OCI-LY7 (cell line): Measurements from ENCODE around the gene INO80D. TPM values are rescaled to one million over a fixed set of nuclear protein-coding genes. Genes with fewer than 3 reads are reported as not detected.

Experiments used
- BruUV-seq: library from RNA; stranded (reverse); fragments of 400-500 nt; replicated peaks from 2 replicates; lab custom pipeline; 2021; lab: Mats Ljungman, UMichigan
- CTCF ChIA-PET: fragments of 300-600 bp; sonication (Branson Sonifier 250); formaldehyde crosslinking; loops from one replicate; lab custom pipeline; 2022; ENCODE audit warnings: antibody characterized with exemption; ENCODE audit not compliant: unreplicated experiment; lab: Charles Lee
- POLR2A ChIA-PET: fragments of 300-600 bp; sonication (Branson Sonifier 250); formaldehyde crosslinking; loops from one replicate; lab custom pipeline; 2022; ENCODE audit warnings: antibody characterized with exemption; lab: Charles Lee
- DNase-seq: peaks from one replicate; pipeline ENCODE4 v3.0.0-alpha.2; 2015; ENCODE audit warnings: low spot score
- H2AFZ ChIP-seq: fragments of 200-600 bp; sonication (generic), shearing (Covaris generic); 2 replicates; pipeline ENCODE4 v1.6.1; 2014; ENCODE audit warnings: mild to moderate bottlenecking, antibody characterized with exemption, low read length, moderate library complexity
- H3K27ac ChIP-seq: fragments of 200-600 bp; sonication (generic); 2 replicates; pipeline ENCODE4 v1.5.1; 2014; ENCODE audit warnings: mixed run types, low read depth, mild to moderate bottlenecking, moderate library complexity, low read length, inconsistent platforms; ENCODE audit not compliant: poor library complexity, severe bottlenecking
- H3K36me3 ChIP-seq: fragments of 200-600 bp; sonication (generic); 2 replicates; pipeline ENCODE4 v1.6.1; 2014; ENCODE audit warnings: mild to moderate bottlenecking, antibody characterized with exemption, low read length, moderate library complexity, mixed read lengths; ENCODE audit not compliant: insufficient read depth
- H3K4me1 ChIP-seq: fragments of 200-600 bp; sonication (generic); 2 replicates; pipeline ENCODE4 v1.5.1; 2014; ENCODE audit warnings: mild to moderate bottlenecking, low read length; ENCODE audit not compliant: insufficient read depth, poor library complexity, severe bottlenecking
- H3K4me2 ChIP-seq: fragments of 200-600 bp; sonication (generic); 2 replicates; pipeline ENCODE4 v1.6.1; 2014; ENCODE audit warnings: mild to moderate bottlenecking, low read length
- H3K4me3 ChIP-seq: fragments of 200-600 bp; sonication (generic); 2 replicates; pipeline ENCODE4 v1.5.1; 2014; ENCODE audit warnings: mild to moderate bottlenecking, low read depth, low read length; ENCODE audit not compliant: poor library complexity, severe bottlenecking
- H3K79me2 ChIP-seq: fragments of 200-600 bp; sonication (generic); 2 replicates; pipeline ENCODE4 v1.6.1; 2016; ENCODE audit warnings: low read depth, mild to moderate bottlenecking, low read length, moderate library complexity, mixed read lengths; ENCODE audit not compliant: insufficient read depth
- H3K9me2 ChIP-seq: fragments of 200-600 bp; sonication (generic); 2 replicates; pipeline ENCODE4 v1.6.1; 2016; ENCODE audit warnings: mild to moderate bottlenecking, low read length, mixed read lengths; ENCODE audit not compliant: insufficient read depth
- H3K9me3 ChIP-seq: fragments of 200-600 bp; sonication (generic); 2 replicates; pipeline ENCODE4 v1.6.1; 2014; ENCODE audit warnings: mild to moderate bottlenecking, mixed run types, low read length, mixed read lengths
- H4K20me1 ChIP-seq: fragments of 200-600 bp; sonication (generic); 2 replicates; pipeline ENCODE4 v1.6.1; 2014; ENCODE audit warnings: mild to moderate bottlenecking, antibody characterized with exemption, low read length, moderate library complexity, mixed read lengths; ENCODE audit not compliant: insufficient read depth
- EZH2phosphoT487 ChIP-seq: fragments of 200-600 bp; sonication (generic); IDR thresholded peaks from 2 replicates; pipeline ENCODE4 v1.6.1; 2018; ENCODE audit warnings: low read depth, borderline replicate concordance, mild to moderate bottlenecking, mixed run types, antibody characterized with exemption, low read length, moderate library complexity, mixed read lengths
- intact Hi-C: fragments of 100-400 bp; cut with micrococcal nuclease; formaldehyde crosslinking; loops from one replicate; pipeline ENCODE4 v1.10.0; 2022; ENCODE audit not compliant: unreplicated experiment
- total RNA-seq, 2 experiments: library from RNA; depleted of rRNA in 1 of 2; stranded (reverse); fragments of >200 nt in 1 of 2; shearing (Covaris generic) in 1 of 2; gene quantifications; 2 replicates each; pipeline ENCODE4 v1.2.3, GENCODE V29; 2014 to 2022
- TF ChIP-seq, protein P1 (sequence below): fragments of 200-600 bp; sonication (generic); conservative IDR thresholded peaks from 2 replicates; pipeline ENCODE4 v1.5.1; 2014; ENCODE audit warnings: mild to moderate bottlenecking, antibody characterized with exemption, low read length, moderate library complexity, mixed read lengths

INO80D gene
- total RNA-seq, 2 experiments from 2014 or later, result 14.2 to 21.6 TPM

DNA sequence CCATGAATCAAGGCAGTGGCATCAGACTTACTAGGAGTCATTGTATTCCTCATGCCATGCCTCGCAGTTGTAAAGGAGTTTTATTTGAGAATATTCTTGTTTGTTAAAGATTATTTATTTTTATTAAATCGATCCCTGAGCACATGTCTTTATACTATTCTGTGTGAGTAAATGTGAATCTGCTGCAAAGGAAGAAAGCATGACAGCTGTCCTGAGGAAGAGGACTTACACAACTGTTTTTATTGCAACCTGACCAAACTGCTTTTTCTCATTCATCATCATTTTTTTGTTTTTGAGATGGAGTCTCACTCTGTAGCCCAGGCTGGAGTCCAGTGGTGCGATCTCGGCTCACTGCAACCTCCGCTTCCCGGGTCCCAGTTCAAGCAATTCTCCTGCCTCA is 34.1 kb downstream of the INO80D start:
- Histone ChIP-seq H3K4me1 (peaks cover 10% of the 10 kb centered on the region), H3K4me2 (no peak overlapping the region), H4K20me1 (no peaks in the 10 kb centered on the region), H3K36me3 (peaks cover 58% of the 10 kb centered on the region), H3K4me3 (no peak overlapping the region), H2AFZ (no peak overlapping the region), H3K79me2 (peaks cover 30% of the 10 kb centered on the region), H3K9me3 (no peaks in the 10 kb centered on the region), H3K9me2 (no peaks in the 10 kb centered on the region), H3K27ac (no peak overlapping the region)
- no TSS peak for BruUV-seq
- intact Hi-C loops, result no loop called here
- DNase-seq, result no peak
- ChIA-PET CTCF (no interaction called here), POLR2A (interaction anchor here (0.8 kb wide), 1 partner anchor 12 kb away, joined by 4 read pairs; no protein-coding TSS in a partner anchor)
- TF ChIP-seq EZH2phosphoT487, result no peak
- TF ChIP-seq, protein P1, sequence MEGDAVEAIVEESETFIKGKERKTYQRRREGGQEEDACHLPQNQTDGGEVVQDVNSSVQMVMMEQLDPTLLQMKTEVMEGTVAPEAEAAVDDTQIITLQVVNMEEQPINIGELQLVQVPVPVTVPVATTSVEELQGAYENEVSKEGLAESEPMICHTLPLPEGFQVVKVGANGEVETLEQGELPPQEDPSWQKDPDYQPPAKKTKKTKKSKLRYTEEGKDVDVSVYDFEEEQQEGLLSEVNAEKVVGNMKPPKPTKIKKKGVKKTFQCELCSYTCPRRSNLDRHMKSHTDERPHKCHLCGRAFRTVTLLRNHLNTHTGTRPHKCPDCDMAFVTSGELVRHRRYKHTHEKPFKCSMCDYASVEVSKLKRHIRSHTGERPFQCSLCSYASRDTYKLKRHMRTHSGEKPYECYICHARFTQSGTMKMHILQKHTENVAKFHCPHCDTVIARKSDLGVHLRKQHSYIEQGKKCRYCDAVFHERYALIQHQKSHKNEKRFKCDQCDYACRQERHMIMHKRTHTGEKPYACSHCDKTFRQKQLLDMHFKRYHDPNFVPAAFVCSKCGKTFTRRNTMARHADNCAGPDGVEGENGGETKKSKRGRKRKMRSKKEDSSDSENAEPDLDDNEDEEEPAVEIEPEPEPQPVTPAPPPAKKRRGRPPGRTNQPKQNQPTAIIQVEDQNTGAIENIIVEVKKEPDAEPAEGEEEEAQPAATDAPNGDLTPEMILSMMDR, result no peak

DNA sequence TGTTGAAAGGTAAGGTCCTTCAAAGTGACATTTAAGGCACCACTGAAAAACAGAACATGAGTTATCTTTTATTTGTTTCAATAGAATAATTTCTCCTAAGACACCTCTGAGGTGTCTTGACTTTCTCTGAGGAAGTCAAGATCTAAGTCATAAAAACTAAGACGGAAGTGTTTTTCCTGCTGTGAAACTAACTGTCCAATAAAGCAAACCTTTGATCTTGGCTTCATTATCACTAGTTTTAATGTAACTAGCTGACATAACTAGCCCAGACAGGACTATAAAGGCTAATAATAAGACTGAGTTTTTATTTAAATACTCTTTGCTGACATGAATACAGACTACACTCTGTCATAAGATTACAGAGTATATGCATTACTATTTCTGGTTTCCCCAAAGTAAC is 36.6 kb downstream of the INO80D start:
- TF ChIP-seq, protein P1, result no peak
- TF ChIP-seq EZH2phosphoT487, result no peak
- Histone ChIP-seq H3K27ac (no peak overlapping the region), H3K9me2 (no peaks in the 10 kb centered on the region), H3K9me3 (no peaks in the 10 kb centered on the region), H3K36me3 (peaks cover 55% of the 10 kb centered on the region), H3K4me1 (no peaks in the 10 kb centered on the region), H4K20me1 (no peaks in the 10 kb centered on the region), H3K4me3 (no peak overlapping the region), H3K79me2 (peaks cover 24% of the 10 kb centered on the region), H3K4me2 (no peak overlapping the region), H2AFZ (no peak overlapping the region)
- no peak for DNase-seq
- intact Hi-C loops, result no loop called here
- no TSS peak for BruUV-seq
- CTCF ChIA-PET, result no interaction called here
- POLR2A ChIA-PET, result no interaction called here

DNA sequence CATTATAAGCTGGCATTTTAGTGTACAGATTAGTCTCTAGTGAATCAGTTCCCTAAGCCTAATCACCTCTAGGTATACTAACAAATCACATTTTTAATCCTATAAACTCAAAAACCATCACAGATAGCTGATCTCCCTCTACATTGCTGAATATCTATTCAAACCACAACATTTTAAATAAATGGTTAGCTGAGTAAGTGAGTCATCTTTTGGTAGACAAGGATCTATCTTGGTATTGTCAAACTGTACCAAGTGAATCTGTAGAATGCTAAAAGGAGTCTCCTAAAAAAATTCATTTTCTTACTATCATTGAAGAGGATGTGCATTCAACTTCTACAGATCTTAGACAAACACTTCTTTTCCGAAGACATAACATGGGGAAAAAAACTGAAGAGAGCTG is 40.7 kb downstream of the INO80D start:
- Histone ChIP-seq H3K4me3 (no peak overlapping the region), H3K9me2 (no peaks in the 10 kb centered on the region), H3K36me3 (peaks cover 59% of the 10 kb centered on the region), H3K4me1 (no peaks in the 10 kb centered on the region), H3K79me2 (no peaks in the 10 kb centered on the region), H3K9me3 (no peaks in the 10 kb centered on the region), H3K4me2 (no peak overlapping the region), H3K27ac (no peak overlapping the region), H4K20me1 (no peaks in the 10 kb centered on the region), H2AFZ (no peak overlapping the region)
- BruUV-seq, result TSS peak; percentile 46
- CTCF ChIA-PET, result no interaction called here
- intact Hi-C loops, result no loop called here
- POLR2A ChIA-PET, result interaction anchor here (0.6 to 1.3 kb wide), 4 partner anchors 8 to 43 kb away, joined by 3 to 4 read pairs (median 3); no protein-coding TSS in a partner anchor
- TF ChIP-seq EZH2phosphoT487, result no peak
- TF ChIP-seq, protein P1, result no peak
- no peak for DNase-seq
